HG03354 (cell line): ENCODE results near the gene TDRD12.
"Not testable (repeated sequence)": the region's sequence is repeated elsewhere in the genome, so short reads cannot be mapped to it uniquely, and the experiment has no call there.

Source experiments
- ATAC-seq: cut with Tn5 transposase; IDR thresholded peaks from one replicate; pipeline ENCODE4 v1.9.1; 2021; ENCODE audit warnings: mild to moderate bottlenecking; ENCODE audit not compliant: unreplicated experiment, poor library complexity, severe bottlenecking

Gene TDRD12

DNA sequence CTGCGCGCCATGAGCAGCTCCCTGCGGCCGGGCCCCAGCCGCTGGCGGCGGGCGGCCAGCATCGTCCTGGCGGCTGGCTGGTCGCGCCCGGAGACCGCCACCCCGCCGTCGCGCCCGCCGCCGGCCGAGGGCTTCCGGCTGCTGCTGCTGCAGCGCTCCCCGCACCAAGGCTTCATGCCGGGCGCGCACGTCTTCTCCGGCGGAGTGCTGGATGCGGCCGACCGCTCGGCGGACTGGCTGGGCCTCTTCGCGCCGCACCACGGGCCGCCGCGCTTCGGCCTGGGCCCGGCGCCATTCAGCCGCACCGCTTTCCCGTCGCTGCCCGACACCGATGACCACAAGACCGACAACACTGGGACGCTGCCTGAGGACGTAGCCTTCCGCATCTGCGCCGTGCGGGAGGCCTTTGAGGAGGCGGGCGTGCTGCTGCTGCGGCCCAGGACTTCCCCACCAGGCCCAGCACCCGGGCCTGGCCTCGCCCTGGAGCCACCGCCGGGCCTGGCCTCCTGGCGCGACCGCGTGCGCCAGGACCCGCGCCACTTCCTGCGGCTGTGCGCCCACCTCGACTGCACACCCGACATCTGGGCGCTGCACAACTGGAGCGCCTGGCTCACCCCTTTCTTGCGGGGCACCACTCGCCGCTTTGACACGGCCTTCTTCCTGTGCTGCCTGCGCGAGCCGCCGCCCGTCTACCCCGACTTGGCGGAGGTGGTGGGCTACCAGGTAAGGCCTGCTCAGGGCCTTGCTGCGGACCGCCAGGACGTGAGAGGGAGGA is 27.4 kb upstream of the TDRD12 start:
- peak; percentile 61 for ATAC-seq

DNA sequence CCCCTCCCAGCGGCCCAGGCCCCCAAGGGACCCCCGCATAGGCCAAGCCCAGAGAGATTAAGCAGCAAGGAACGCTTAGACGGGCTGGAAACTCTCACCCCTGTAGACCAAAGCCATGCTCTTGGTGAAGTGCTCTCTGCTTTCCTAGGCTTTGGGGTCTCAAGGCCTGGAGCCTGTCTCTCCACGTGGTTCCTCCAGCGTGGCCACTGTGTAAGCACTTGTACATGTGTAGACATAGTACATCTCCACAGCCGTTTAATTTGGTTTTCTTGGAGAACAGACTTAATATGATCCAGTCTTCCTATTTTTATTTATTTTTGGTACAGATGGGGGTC is 26.9 kb upstream of the TDRD12 start:
- no peak for ATAC-seq

DNA sequence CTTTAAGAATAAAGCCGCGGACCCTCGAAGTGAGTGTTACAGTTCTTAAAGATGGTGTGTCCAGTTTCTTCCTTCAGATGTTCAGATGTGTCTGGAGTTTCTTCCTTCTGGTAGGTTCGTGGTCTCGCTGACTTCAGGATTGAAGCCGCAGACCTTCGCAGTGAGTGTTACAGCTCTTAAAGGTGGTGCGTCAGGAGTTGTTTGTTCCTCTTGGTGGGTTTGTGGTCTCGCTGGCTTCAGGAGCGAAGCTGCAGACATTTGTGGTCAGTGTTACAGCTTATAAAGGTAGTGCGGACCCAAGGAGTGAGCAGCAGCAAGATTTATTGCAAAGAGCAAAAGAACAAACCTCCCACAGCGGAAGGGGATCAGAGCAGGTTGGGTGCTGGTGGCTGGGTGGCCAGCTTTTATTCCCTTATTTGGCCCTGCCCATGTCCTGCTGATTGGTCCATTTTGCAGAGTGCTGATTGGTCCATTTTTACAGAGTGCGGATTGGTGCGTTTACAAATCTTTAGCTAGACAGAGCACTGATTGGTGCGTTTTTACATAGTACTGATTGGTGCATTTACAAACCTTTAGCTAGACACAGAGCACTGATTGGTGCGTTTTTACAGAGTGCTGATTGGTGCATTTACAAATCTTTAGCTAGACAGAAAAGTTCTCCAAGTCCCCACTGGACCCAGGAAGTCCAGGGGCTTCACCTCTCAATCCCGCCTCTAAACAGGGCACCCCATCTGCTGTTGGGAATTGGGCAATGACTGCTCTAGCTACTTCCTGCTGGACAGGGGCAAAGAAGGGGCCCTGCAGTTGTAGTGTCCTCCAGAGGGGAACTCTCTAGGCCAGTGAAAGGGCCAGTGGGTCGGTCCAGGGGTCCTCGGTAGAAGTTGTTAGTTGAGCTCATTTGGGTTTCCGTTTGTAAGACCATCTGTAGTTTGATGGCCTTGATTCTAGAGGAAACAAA is 26.1 kb upstream of the TDRD12 start:
- ATAC-seq: not testable (repeated sequence)

DNA sequence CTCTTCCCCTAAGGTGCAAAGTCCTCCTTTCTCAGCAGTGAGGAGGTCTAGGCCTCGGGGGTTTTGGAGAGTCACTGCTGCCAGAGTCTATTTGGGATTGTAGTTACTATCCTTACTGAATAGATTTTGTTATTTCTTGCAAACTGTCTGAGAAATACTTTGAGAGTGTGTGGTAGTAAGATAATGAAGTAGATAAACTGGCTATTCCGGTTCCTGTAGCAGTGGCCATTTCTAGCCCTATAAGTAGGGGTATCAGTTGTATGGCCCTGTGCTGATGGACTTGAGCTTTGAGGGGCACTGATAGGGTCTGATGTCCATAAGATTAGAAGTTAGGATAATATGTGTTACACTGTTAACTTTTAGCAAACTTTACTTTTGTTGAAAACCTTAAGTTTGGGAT is 25.3 kb upstream of the TDRD12 start:
- ATAC-seq: not testable (repeated sequence)

DNA sequence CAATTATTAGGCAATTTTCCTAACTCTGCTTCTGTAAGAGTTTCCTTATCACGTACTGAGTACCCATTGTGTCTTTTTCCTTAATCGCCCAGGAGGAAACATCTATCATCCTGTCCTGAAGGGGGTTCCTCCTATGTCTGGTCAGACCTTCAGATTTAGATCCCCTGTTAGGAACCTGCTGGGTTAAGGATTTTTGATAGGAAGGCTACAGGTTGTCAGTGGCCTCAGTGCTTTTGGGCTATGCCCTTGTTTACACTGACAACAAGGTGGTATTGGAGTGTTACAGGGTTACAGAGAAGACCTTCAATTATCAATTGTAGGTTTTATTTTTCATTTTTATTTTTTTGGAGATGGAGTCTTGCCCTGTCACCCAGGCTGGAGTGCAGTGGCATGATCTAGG is 24.7 kb upstream of the TDRD12 start:
- ATAC-seq: not testable (repeated sequence)

DNA sequence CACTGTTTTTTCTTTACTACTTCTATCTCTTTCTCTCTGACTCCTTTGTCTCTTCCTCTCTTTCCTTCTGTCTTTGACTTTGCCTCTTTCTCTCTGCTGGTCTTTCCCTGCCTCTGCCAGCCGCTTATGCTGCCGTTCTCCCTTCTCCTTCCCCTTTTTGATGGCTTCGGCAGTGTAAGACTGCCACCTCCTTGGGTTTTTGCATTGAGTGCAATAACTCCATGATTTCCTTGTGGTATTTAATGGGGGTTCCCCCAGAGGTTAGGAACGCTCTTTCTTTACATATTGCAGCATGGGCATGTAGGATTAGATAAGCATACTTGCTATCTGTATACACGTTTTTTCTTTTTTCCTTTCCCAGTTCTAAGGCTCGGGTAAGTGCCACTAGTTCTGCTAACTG is 24.1 kb upstream of the TDRD12 start:
- not testable (repeated sequence) for ATAC-seq

DNA sequence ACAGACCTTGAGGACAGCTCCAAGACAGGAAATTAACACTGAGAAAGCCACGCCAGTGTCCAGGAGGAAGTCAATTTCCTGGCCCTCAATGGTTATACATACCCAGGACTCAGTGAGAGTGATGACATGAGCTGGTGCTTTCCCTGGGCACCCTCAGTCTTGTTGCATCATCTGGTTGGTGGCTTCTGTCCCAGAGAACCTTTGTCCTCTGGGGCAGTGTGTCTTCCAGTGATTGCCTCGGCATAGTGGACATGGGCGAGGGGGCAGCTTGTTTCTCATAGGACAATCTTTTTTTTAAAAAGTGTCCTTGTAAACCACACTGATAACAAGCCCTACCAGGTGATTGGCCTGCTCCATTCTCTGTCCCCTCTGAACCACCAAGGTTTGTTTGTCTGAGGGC is 22.8 kb upstream of the TDRD12 start:
- ATAC-seq: not testable (repeated sequence)

DNA sequence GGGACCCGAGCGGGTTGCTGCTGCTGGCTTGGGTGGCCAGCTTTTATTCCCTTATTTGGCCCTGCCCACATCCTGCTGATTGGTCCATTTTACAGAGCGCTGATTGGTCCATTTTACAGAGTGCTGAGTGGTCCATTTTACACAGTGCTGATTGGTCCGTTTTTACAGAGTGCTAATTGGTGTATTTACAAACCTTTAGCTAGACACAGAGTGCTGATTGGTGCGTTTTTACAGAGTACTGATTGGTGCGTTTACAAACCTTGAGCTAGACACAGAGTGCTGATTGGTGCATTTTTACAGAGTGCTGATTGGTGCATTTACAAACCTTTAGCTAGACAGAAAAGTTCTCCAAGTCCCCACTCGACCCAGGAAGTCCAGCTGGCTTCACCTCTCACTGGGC is 19.4 kb upstream of the TDRD12 start:
- not testable (repeated sequence) for ATAC-seq

DNA sequence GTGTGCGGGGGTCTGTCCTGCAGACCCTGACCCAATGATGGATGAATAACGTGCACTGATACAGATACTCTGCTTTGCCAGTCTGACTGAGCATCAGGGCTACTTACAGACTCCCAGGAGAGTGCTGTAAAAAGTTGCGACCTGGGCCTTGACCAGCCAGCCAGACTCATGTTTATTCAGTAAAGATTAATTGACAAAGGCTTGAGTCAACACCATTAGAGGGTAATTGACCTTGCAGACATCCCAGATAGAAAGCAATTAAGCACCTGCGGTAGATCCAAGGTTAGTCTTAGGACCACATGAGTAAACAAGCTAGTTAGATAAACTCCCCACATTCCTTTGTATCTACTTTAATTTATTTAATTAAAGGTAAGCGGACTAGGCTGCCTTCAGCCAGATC is 17.6 kb upstream of the TDRD12 start:
- ATAC-seq: no peak

DNA sequence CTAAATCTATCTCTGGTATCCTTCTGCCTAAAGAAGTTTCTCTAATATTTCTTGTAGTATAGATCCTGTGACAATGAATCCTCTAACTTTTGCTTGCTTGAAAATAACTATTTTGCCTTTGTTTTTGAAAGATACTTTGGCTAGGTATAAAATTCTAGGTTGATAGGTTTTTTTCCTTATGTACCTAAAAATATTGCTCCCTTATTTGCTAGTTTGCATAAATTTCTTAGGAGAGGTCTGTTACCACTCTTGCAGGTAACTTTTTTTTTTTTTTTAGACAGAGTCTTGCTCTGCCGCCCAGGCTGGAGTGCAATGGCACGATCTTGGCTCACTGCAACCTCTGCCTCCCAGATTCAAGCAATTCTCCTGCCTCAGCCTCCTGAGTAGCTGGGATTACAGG is 15.6 kb upstream of the TDRD12 start:
- ATAC-seq: not testable (repeated sequence)

DNA sequence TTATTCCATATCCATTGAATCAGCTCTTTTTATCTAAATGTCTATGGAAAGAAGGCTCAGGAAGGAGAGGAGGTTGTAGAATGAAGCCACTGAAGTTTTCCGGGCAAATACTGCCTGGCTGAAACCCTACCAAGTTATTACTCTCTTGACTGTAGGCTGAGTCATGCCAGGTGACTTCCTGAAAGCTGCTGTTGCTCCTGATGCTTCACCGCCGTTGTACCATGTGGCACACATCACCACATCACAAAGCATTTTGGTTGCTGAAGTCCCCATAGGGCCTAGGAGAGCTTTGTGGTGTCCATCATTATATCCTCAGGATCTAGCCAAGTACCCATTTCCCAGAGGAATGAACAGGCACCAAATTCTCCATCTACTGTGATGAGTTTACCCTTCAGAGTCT is 11.1 kb upstream of the TDRD12 start:
- no peak for ATAC-seq

DNA sequence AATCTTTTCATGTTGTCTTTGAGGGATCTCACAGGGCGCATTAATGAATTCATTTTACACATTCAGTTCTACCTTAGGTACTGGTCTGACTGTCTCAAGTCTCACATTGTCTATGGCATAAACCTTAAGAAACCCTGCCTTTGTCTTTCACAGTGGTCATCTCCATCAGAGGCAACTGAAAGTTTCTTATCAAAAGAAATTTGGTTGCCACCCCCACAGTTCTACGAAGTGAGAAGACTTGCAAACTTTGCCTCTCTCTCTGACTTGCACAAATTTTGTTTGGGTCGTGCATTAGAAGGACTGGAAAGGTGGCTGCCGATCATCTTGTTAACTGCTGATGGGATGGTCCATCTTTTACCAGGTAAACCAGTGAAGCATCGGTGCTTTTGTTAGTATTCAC is 10.5 kb upstream of the TDRD12 start:
- ATAC-seq: no peak

DNA sequence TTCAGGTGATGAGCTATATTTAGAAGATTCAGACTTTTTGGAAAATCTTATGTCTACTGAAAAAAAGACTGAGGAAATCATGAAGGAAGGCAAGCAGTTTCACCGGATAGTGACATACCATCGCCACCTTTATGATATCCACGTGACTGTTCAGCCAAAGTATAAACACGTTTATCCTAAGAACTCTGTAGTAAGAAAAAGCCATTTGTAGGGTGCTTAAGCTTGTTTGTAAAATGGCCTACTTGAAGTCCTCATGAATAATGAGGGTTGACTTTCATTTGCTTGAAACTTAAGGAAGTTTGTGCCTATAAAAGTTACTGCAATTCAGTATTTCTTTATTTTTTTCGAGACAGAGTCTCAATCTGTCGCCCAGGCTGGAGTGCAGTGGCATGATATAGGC is 7.8 kb upstream of the TDRD12 start:
- no peak for ATAC-seq

DNA sequence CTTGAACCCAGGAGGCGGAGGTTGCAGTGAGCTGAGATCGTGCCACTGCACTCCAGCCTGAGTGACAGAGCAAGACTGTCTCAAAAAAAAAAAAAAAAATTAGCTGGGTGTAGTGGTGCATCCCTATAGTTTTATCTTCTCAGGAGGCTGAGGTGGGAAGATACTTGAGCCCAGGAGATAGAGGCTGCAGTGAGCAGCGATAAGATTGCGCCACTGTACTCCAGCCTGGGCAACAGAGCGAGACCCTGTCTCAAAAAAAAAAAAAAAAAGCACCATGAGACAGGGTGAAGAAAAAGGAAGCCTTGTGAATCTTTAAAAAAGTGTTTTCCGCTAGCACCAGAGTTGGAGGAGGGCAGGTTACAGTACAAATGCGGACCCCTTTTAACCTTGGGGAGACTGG is 3.4 kb upstream of the TDRD12 start:
- ATAC-seq: not testable (repeated sequence)

DNA sequence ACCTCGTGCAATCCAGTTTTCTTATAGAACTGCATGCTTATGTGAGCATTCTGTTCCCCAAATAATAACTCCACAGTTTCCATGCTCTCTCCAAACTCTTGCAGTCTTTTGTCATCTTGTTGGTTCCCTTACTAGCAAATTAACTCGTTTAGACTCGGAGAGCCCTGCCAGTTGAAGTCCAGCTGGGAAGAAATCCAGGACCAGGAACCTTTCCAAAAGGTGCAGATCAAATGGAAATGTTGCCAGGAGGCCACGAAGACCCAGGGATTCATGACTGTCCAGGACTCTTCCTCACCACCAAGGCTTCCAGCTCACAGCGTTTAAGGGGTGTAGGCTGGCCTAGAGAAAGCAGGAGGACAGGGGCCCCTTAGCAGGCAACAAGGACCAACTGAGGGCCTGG is 2.1 kb upstream of the TDRD12 start:
- ATAC-seq: no peak

DNA sequence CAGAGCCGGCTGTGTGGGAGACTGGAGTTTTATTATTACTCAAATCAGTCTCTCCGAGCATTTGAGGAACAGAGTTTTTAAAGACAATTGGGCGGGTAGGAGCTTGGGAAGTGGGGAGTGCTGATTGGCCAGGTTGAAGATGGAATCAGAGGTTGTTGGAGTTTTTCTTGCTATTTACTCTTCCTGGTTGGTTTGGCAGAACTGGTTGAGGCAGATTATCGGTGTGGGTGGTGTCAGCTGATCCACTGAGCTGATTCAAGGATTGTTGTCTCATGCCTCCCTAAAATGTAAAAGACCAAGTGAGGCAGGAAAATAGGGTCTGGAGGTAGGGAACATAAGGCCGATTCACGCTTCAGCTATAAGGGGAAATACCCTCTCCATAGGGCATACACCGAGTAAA is 1.3 kb upstream of the TDRD12 start:
- ATAC-seq: no peak

DNA sequence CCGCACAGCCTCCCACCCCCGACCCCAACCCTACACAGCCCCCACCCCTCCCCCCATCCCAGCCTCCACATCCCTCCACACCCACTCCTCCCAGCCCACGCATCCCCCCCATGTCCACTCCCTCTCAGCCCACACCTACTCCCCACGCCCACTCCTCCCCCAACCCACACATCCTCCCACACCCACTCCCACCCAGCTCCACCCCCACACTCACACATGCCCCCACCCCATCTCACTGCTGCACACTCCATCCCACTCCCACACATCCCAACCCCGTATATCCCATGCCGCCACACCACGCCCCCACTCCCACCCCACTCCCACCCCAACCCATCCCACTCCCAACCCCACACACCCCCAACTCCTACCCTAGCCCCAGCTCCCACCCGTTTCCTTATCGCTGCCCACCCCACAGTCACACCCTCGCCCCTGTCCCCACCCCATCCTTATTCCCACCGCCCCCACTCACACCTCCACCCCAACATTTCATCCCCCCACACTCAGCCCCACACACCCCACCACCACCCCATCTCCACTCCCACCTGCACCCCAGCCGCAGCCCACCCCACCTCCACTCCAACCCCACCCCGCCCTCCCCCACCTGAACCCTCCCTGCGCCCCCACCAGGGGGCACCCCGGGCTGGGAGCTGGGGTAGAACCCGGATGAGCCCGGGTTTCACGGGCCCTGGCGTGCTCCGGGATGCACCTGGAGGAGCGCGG is 809 bp downstream of the TDRD12 start:
- no peak for ATAC-seq

DNA sequence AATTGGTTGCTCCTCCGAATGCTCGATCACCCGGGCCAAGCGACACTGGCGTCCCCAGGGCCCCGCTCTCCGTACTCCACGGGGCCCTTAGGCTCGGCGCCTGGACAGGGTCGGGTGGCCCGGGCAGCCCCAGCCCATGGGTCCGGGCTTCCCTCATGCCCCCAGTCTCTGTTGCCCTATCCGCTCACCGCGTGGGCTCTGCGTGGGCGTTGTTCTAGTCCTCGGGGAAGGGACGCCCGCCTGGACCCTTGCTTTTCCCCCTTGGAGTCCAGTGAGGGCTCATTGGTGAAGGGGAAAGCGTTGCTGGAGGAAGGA is 1.3 kb downstream of the TDRD12 start:
- ATAC-seq: no peak

DNA sequence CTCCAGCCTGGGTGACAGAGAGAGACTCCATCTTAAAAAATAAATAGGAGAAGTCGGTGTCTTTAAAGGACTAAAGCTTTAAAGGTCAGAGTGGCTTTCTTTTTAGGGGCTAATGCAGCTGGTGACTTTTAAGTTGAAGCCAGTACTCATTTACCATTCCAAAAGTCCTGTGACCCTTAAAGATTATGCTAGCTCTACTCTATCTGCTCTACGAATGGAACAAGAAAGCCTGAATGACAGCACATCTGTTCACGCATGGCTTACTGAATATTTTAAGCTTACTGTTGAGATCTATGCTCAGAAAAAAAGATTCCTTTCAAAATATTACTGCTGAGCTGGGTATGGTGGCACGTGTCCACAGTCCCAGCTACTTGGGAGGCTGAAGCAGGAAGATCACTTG is 16.4 kb downstream of the TDRD12 start:
- no peak for ATAC-seq

DNA sequence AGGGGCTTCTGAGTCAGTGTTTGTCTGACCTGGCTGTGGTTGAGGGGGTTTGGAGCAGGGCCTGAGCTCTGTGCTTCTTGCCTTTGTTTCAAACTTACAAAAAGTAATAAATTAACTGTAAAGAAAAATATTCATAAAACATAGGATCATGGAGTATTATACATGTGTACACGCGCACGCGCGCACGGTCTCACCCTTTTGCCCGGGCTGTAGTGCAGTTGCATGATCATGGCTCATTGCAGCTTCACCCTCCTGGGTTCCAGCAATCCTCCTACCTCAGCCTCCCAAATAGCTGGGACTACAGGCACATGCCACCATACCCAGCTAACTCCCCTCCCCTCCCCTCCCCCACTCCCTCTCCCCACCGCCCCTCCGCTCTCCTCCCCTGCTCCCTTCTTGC is 23.5 kb downstream of the TDRD12 start:
- ATAC-seq: no peak

DNA sequence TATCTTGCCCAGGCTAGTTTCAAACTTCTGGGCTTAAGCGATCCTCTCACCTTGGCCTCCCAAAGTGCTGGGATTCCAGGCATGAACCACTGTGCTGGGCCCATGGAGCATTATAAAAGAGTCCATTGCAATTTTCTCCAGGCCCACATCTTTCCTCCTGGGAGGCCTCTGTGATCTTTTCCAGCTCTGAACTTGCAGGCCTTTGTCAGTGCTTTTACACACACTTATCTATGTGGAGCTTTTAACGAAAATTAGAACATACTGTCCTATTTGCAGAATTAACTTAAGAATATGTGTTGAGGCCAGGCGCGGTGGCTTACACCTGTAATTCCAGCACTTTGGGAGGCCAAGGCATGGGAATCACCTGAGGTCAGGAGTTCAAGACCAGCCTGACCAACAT is 23.9 kb downstream of the TDRD12 start:
- no peak for ATAC-seq
